ENCODE measurements around the gene CDH7.

Gene CDH7

GRCh38 chr18:65767406-65767805 lies 16.6 kb downstream of the CDH7 start:
- no peak for DNase-seq (ENCODE audit: low spot score)

GRCh38 chr18:65768120-65768778 lies 17.4 kb downstream of the CDH7 start:
- DNase-seq (ENCODE audit: low spot score) = peak; percentile 49

- no peak for DNase-seq (ENCODE audit: low spot score)
These were observed 18.8 kb downstream of the CDH7 start for GRCh38 chr18:65769652-65770051.

- no peak for DNase-seq (ENCODE audit: low spot score)
These were observed 35.7 kb downstream of the CDH7 start for GRCh38 chr18:65786474-65786873.

- peak; percentile 3 for DNase-seq (ENCODE audit: low spot score)
These were observed 37.6 kb downstream of the CDH7 start for GRCh38 chr18:65788373-65788772.

- DNase-seq (ENCODE audit: low spot score) = no peak
These were observed 39.8 kb downstream of the CDH7 start for GRCh38 chr18:65790604-65791003.

GRCh38 chr18:65791719-65792118 lies 40.9 kb downstream of the CDH7 start:
- no peak for DNase-seq (ENCODE audit: low spot score)

- no peak for DNase-seq (ENCODE audit: low spot score)
These were observed 41.8 kb downstream of the CDH7 start for GRCh38 chr18:65792456-65793074.

- no peak for DNase-seq (ENCODE audit: low spot score)
These were observed 57.9 kb downstream of the CDH7 start for GRCh38 chr18:65808759-65809158.

- no peak for DNase-seq (ENCODE audit: low spot score)
These were observed 60.5 kb downstream of the CDH7 start for GRCh38 chr18:65811307-65811706.

- DNase-seq (ENCODE audit: low spot score) = no peak
These were observed 64.7 kb downstream of the CDH7 start for GRCh38 chr18:65815506-65815905.

- no peak for DNase-seq (ENCODE audit: low spot score)
These were observed 66.4 kb downstream of the CDH7 start for GRCh38 chr18:65817178-65817577.

GRCh38 chr18:65821911-65822310 lies 71.1 kb downstream of the CDH7 start:
- no peak for DNase-seq (ENCODE audit: low spot score)

GRCh38 chr18:65822826-65823225 lies 72.0 kb downstream of the CDH7 start:
- DNase-seq (ENCODE audit: low spot score) = no peak

GRCh38 chr18:65827444-65827843 lies 76.6 kb downstream of the CDH7 start:
- DNase-seq (ENCODE audit: low spot score) = no peak

- no peak for DNase-seq (ENCODE audit: low spot score)
These were observed 85.1 kb downstream of the CDH7 start for GRCh38 chr18:65835881-65836280.

- no peak for DNase-seq (ENCODE audit: low spot score)
These were observed 95.3 kb downstream of the CDH7 start for GRCh38 chr18:65846107-65846506.

GRCh38 chr18:65852273-65852672 lies 101.5 kb downstream of the CDH7 start:
- no peak for DNase-seq (ENCODE audit: low spot score)

GRCh38 chr18:65859075-65859474 lies 108.3 kb downstream of the CDH7 start:
- DNase-seq (ENCODE audit: low spot score) = no peak

- no peak for DNase-seq (ENCODE audit: low spot score)
These were observed 118.7 kb downstream of the CDH7 start for GRCh38 chr18:65869527-65869926.

- DNase-seq (ENCODE audit: low spot score) = no peak
These were observed 125.5 kb downstream of the CDH7 start for GRCh38 chr18:65876310-65876709.

- no peak for DNase-seq (ENCODE audit: low spot score)
These were observed 146.5 kb downstream of the CDH7 start for GRCh38 chr18:65897292-65897691.

GRCh38 chr18:65901522-65901921 lies 150.7 kb downstream of the CDH7 start:
- DNase-seq (ENCODE audit: low spot score) = no peak

- no peak for DNase-seq (ENCODE audit: low spot score)
These were observed 155.8 kb downstream of the CDH7 start for GRCh38 chr18:65906621-65907034.

All from RKO (cell line).